D721Med (cell line): ENCODE measurements around the gene INPP4B.

Source experiments
- DNase-seq: peaks from one replicate; pipeline ENCODE4 v3.0.0; 2011; ENCODE audit warnings: low spot score; ENCODE audit not compliant: insufficient read length
- FAIRE-seq: peaks from 2 replicates; lab custom pipeline; 2011; peaks lifted over from hg19 to GRCh38; lab: Jason Lieb, UNC
- TF ChIP-seq, protein P1 (sequence below): IDR thresholded peaks from 2 replicates; pipeline ENCODE4 v1.5.1; 2012; ENCODE audit warnings: mild to moderate bottlenecking, control low read depth; ENCODE audit not compliant: insufficient read depth; ENCODE audit errors: missing control alignments

Gene INPP4B

DNA sequence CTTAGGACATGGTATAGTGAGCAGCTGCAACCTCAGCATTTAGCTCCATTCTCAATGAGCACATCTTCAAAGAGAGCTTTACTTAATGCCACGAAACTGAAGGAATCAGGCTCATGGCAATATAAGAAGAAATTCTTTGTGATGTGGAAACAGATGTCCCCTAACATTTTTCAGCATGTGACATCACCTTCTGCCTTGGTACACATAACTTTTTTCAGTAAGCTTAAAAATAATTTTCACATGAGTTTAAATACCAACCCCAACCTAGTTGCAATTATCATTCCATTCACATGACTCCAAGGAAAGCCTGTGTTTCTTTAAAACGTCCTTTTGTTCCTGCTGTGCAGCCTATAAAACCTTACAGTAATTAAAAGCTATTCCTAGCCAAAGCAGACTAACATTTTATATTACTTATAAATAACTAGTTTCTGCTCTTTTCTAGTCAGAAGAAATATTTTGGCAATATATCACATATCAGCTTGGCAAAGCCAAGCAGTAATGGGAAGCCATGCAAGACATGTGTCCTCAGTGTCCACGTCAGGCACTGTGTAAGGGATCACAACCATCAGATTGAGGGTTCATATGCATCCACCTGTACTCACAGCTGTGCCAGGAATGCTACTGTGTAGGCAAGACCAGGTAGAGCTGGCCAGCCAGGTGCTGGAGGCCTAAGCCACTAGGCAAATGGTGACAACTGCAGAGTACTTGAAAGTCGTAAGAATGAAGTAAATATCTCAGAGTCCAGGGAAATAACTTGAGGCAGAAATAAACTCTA is 466.6 kb downstream of the INPP4B start:
- DNase-seq (no peak), FAIRE-seq (peak; percentile 25)
- TF ChIP-seq, protein P1, sequence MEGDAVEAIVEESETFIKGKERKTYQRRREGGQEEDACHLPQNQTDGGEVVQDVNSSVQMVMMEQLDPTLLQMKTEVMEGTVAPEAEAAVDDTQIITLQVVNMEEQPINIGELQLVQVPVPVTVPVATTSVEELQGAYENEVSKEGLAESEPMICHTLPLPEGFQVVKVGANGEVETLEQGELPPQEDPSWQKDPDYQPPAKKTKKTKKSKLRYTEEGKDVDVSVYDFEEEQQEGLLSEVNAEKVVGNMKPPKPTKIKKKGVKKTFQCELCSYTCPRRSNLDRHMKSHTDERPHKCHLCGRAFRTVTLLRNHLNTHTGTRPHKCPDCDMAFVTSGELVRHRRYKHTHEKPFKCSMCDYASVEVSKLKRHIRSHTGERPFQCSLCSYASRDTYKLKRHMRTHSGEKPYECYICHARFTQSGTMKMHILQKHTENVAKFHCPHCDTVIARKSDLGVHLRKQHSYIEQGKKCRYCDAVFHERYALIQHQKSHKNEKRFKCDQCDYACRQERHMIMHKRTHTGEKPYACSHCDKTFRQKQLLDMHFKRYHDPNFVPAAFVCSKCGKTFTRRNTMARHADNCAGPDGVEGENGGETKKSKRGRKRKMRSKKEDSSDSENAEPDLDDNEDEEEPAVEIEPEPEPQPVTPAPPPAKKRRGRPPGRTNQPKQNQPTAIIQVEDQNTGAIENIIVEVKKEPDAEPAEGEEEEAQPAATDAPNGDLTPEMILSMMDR: no peak

DNA sequence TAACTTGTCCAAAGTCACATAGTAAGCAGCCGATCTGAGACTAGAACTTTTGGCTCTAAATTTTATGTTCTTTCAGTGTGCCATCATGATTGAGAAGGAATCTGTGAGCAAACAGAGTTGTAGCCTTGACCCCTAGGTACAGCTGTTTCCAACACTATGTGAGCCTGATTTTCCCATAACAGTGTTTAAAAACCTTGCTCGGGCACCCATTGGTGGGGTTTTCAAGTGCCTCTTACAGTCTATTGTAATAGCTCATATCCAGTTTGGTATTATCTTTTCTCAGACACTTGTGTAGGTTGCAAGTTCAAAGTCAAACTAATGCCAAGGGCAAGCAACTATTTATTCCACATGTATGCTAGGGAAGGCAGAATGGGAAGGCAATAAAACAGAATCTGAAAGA is 467.9 kb downstream of the INPP4B start:
- FAIRE-seq: no peak
- TF ChIP-seq, protein P1: no peak

DNA sequence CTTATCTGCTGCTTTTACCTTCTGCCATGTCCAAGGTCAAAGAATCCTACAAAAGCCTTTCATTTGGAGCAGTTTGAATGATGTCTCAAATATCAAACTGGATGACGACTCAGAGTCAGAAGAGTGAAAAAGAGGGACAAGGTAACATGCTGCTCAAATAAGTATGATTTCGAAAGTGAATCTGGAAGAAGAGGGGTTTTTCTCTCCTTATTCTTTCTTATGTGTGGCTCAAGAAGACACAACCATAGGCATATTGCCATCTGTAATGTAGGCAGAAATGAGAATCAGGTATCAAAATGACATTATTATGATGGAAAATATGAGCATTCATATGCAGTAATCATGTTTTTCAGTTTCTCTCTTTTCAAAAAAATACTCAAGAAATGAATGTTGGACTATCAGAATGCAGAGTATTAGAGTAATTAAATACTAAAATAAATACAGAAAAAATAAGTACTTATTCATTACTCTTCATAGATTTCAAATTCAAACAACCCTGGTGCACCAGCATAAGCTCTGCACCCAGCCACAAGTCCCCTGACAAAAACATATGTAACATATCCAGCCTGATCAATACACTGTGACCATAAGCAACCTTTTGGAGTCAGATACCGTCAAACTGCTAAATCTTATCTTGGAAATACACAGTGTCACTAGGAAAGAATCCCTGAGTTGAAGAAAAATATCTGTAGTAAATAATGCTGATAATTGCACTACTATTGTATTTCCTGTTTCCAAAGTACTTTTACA is 468.6 kb downstream of the INPP4B start:
- no peak for DNase-seq
- FAIRE-seq: no peak
- TF ChIP-seq, protein P1: no peak

More for the DNA sequence above, 467.9 kb downstream of the INPP4B start:
- DNase-seq: no peak

DNA sequence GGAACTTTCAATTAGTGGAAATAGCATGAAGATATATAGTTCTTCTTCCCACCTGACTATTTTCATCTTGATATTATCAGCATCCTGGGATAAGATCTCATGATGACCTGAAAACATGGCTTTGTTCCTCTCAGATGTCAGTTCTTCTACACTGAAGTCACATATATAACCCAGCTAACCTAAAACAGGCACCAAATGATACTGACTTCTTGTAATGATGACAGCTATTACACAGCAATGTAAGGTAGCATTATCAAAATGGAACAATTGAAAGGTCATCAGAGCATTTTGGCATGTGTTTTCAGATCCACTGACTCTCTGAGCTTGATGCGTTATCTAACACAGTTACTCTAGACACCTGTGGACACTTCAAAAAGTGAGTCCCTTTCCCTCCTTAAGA is 469.9 kb downstream of the INPP4B start:
- DNase-seq (no peak), FAIRE-seq (peak; percentile 69)
- TF ChIP-seq, protein P1: no peak

DNA sequence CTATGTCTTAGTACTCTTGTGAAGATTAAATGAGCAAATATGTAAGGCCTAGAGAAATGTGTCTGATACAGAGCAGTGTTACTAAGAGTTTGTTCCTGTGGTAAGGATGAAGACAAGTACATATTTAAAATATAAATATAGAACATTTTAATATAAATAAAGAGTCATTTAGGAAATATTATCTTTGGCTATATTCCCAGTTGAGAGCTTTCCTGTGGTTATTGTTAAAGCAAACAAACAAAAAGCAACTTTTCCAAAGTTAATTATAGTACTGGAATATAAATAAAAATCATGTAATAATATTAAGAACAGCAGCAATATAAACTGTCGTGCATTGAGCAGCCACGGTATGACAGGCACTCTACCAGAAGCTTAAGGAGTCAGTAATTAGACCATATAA is 472.5 kb downstream of the INPP4B start:
- TF ChIP-seq, protein P1: no peak
- DNase-seq: no peak
- FAIRE-seq: no peak

DNA sequence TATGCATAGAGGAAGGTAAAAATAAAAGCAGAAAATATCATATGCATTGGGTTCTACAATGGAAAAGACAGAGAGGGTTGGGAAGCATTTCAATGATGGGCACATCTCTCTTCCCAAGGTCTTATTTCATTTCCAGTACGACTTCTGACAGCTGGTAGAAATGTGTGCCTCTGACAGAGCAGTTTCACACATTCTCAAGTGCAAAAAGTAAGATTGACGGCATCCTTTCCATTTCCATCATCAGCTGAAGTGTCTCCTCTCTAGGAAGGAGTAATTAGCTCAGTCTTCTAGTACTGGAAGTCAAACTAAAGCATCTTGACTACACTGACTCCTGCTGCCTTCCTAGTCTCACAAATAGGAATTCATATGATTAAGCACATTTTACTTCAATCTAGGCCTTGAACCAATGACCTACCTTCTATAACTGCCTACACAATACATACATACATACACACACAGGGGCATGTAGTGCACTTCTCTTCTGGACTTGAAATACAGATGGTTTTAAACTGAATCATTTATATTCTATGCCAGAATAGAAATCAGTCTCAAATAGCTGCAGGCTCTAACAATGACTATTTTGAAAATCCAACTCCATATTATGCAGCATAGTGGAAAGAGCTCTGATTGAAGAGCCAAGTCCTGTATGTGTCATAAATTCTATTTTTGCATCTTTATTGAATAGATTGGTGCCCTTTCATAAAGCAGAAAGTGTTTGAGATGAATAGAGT is 473.4 kb downstream of the INPP4B start:
- TF ChIP-seq, protein P1: no peak
- no peak for DNase-seq
- no peak for FAIRE-seq
